ENCODE measurements around the gene MAGI2. TPM values are rescaled to one million over a fixed set of nuclear protein-coding genes. Genes with fewer than 3 reads are reported as not detected.

Gene MAGI2
- total and polyA plus RNA-seq, 2 of the 13 experiments (the other 11 are each of a cell fraction or from before 2014, with no cell fraction given): 1.5 to 3.8 TPM

DNA sequence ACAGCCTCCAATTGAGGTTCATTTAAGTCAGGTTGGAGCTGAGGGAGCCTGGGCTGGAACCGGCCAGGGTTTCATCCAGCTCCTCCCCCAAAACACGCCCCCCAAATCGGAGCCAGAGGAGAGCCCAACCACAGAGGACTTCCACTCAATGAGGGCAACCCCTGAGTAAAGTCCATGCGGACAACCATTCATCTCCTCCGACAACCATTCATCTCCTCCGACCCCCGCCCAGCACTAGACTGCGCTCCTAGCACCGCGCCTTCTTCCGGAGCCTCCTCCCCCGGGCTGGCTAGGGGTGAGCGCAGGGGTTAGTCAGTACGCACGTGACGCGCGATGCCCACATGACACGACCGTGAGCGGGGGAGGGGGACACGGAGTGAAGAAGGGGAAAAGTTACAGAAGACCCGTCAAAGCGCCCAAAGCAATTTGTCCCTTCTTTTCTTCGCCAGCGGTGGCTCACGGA, 1.4 kb downstream of the MAGI2 start (continued):
- peak; percentile 72 for TF ChIP-seq MED1 (CRISPR knock-in tag; IDR thresholded peaks at IDR 0.05)
- TF ChIP-seq, protein P1, sequence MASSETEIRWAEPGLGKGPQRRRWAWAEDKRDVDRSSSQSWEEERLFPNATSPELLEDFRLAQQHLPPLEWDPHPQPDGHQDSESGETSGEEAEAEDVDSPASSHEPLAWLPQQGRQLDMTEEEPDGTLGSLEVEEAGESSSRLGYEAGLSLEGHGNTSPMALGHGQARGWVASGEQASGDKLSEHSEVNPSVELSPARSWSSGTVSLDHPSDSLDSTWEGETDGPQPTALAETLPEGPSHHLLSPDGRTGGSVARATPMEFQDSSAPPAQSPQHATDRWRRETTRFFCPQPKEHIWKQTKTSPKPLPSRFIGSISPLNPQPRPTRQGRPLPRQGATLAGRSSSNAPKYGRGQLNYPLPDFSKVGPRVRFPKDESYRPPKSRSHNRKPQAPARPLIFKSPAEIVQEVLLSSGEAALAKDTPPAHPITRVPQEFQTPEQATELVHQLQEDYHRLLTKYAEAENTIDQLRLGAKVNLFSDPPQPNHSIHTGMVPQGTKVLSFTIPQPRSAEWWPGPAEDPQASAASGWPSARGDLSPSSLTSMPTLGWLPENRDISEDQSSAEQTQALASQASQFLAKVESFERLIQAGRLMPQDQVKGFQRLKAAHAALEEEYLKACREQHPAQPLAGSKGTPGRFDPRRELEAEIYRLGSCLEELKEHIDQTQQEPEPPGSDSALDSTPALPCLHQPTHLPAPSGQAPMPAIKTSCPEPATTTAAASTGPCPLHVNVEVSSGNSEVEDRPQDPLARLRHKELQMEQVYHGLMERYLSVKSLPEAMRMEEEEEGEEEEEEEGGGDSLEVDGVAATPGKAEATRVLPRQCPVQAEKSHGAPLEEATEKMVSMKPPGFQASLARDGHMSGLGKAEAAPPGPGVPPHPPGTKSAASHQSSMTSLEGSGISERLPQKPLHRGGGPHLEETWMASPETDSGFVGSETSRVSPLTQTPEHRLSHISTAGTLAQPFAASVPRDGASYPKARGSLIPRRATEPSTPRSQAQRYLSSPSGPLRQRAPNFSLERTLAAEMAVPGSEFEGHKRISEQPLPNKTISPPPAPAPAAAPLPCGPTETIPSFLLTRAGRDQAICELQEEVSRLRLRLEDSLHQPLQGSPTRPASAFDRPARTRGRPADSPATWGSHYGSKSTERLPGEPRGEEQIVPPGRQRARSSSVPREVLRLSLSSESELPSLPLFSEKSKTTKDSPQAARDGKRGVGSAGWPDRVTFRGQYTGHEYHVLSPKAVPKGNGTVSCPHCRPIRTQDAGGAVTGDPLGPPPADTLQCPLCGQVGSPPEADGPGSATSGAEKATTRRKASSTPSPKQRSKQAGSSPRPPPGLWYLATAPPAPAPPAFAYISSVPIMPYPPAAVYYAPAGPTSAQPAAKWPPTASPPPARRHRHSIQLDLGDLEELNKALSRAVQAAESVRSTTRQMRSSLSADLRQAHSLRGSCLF (CRISPR knock-in tag; IDR thresholded peaks at IDR 0.05; ENCODE audit: borderline replicate concordance): no peak
- peak; percentile 88 for TF ChIP-seq ZNF687 (CRISPR knock-in tag; IDR thresholded peaks at IDR 0.05)
- peak; percentile 28; the same call in 1 of the 2 replicates for TF ChIP-seq JUND (CRISPR knock-in tag; IDR thresholded peaks at IDR 0.05)
- no peak for TF ChIP-seq PAX8 (CRISPR knock-in tag; IDR thresholded peaks at IDR 0.05; ENCODE audit: borderline replicate concordance)
- TF ChIP-seq U2AF1 (optimal IDR thresholded peaks at IDR 0.05; ENCODE audit: low read depth, low read length): no peak
- TF ChIP-seq ZC3H4 (CRISPR knock-in tag; IDR thresholded peaks at IDR 0.05; ENCODE audit: borderline replicate concordance): no peak
- no peak for TF ChIP-seq MAFF (IDR thresholded peaks at IDR 0.05; ENCODE audit: low read depth, low read length)
- TF ChIP-seq, protein P2, sequence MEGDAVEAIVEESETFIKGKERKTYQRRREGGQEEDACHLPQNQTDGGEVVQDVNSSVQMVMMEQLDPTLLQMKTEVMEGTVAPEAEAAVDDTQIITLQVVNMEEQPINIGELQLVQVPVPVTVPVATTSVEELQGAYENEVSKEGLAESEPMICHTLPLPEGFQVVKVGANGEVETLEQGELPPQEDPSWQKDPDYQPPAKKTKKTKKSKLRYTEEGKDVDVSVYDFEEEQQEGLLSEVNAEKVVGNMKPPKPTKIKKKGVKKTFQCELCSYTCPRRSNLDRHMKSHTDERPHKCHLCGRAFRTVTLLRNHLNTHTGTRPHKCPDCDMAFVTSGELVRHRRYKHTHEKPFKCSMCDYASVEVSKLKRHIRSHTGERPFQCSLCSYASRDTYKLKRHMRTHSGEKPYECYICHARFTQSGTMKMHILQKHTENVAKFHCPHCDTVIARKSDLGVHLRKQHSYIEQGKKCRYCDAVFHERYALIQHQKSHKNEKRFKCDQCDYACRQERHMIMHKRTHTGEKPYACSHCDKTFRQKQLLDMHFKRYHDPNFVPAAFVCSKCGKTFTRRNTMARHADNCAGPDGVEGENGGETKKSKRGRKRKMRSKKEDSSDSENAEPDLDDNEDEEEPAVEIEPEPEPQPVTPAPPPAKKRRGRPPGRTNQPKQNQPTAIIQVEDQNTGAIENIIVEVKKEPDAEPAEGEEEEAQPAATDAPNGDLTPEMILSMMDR (CRISPR knock-in tag; IDR thresholded peaks at IDR 0.05): no peak
- TF ChIP-seq, protein P3, sequence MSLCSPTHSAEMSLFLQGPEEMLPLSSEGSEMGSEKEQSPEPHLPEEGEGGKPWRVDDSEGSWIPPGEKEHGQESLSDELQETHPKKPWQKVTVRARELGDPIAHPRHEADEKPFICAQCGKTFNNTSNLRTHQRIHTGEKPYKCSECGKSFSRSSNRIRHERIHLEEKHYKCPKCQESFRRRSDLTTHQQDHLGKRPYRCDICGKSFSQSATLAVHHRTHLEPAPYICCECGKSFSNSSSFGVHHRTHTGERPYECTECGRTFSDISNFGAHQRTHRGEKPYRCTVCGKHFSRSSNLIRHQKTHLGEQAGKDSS (CRISPR knock-in tag; IDR thresholded peaks at IDR 0.05; ENCODE audit: borderline replicate concordance, low read depth): peak; percentile 19; the same call in 1 of the 2 replicates
- TF ChIP-seq MBNL3 (CRISPR knock-in tag; conservative IDR thresholded peaks at IDR 0.05): no peak
- TF ChIP-seq HINFP (CRISPR knock-in tag; IDR thresholded peaks at IDR 0.05; ENCODE audit: low read depth): no peak
- no peak for TF ChIP-seq ZNF296 (CRISPR knock-in tag; conservative IDR thresholded peaks at IDR 0.05)
- no peak for TF ChIP-seq SNRNP70 (IDR thresholded peaks at IDR 0.05; ENCODE audit: low read depth, low read length)
